HG03108 (cell line): Measurements from ENCODE around the gene ABR.
"Not testable (repeated sequence)": the region's sequence is repeated elsewhere in the genome, so short reads cannot be mapped to it uniquely, and the experiment has no call there.

Experiments used
- ATAC-seq: cut with Tn5 transposase; IDR thresholded peaks from one replicate; pipeline ENCODE4 v1.9.1; 2021; ENCODE audit warnings: moderate library complexity; ENCODE audit not compliant: unreplicated experiment

Gene ABR

DNA sequence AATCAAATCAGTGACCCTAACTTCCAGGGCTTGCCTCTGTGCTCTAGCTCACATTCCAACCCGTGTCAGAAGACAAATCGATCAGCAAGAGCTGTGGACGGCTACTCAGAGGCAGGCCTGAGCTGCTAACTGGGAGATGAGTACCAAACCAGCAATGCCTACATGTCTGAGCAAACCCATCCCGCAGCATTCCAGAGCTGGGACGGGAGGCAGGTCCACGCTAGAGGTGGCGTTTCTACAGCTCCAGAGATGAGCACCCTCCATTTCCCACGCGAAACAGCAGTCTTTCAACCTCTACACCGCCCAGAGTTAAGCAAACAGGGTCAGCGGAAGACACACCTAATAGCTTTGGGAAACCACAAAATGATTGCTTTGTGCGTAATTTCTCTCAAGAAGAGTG is 206.7 kb downstream of the ABR start:
- no peak for ATAC-seq

DNA sequence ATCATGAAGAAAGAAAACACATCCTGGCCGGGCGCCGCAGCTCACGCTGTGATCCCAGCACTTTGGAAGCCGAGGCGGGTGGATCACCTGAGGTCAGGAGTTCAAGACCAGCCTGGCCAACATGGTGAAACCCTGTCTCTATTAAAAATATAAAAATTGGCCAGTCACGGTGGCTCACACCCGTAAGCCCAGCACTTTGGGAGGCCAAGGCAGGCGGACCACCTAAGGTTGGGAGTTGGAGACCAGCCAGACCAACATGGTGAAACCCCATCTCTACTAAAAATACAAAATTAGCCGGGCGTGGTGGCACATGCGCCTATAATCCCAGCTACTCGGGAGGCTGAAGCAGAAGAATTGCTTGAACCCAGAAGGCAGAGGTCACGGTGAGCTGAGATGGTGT is 207.9 kb downstream of the ABR start:
- ATAC-seq = not testable (repeated sequence)

DNA sequence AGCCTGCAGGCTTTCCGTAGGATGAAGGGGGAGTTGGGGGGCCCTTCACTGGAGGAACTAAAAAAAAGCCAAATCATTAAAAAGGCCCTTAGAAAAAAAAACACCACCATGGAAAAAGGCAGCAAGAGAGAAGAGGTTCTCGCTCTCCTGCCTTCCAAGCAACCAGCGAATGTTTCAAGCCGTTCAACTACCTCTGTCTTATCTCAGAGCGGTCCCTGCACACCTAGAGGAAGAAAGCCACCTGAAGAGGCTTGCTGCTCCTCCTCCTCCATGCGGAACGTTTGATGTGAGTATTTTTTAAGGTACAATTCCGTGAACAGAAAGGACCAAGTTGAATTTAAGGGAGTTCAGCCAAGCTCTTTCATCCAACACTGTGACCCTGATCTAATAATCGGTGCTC is 209.4 kb downstream of the ABR start:
- no peak for ATAC-seq

- no peak for ATAC-seq
These were observed 209.9 kb downstream of the ABR start for GRCh38 chr17:969811-970355.

GRCh38 chr17:968812-969730 is 210.7 kb downstream of the ABR start:
- no peak for ATAC-seq

DNA sequence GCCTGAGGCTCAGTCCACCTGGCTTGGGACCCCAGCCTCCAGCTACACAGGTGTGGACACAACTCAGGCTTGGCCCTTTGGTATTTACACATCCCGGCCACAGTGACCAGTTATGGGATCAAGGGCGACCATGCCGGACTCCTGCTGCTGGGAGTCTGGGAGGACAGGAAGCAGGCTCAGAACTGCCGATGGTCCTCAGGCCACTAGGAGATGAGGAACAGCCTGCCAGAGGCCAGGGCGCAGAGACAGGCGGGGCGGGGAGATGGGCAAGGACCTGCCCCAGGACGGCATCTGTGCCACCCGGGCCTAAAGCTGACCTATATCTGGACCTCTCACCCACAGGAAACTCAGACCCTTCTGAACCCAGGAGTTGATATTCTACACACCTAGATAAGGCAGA is 212.7 kb downstream of the ABR start:
- no peak for ATAC-seq

DNA sequence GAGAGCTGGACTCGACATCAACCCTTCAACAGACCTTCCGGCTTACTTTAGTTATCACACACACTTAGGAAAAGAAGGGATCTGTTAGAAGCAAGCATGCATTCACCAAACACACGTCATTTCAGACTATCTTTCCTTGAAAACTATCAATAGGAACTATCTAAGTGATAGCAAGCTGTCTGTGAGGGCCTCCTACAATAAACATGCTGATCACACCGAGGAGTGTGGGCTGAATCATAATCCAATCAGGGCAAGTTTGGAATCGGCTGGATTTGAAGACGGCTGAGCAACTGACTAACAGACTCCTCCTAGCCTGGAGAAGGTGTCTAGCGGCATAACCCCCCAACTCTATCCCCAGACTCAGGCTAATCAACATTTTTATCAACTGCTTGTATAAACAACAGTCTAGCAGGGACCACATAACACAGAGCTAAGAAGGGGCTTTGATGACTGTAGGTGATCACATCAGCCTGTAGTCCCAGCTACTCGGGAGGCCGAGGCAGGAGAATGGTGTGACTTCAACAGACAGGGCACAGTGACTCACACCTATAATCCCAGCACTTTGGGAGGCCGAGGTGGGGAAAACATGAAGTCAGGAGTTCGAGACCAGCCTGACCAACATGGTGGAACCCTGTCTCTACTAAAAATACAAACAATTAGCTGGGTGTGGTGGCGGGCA is 214.3 kb downstream of the ABR start:
- ATAC-seq = no peak

DNA sequence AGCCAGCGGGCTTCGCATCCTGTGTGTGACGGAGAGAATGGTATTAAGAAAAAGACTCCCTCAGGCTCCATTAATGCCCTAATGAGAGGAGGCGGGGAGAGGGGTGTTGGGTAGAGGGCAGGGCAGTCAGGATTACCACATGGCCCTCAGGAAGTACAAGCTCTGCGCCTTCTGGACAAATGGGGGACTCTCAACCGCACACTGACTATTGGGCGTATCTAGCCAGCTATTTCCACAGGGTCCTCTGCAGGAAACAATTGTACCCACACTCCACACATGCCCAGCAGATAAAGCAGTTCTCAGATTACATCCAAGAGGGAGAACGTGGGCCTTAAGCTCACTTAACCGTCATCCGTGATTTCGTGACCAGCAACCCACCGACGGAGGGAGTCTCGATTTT is 214.9 kb downstream of the ABR start:
- no peak for ATAC-seq

- ATAC-seq = no peak
These were observed 217.1 kb downstream of the ABR start for GRCh38 chr17:962670-963069.

- no peak for ATAC-seq
These were observed 217.6 kb downstream of the ABR start for GRCh38 chr17:962166-962565.

- no peak for ATAC-seq
These were observed 220.9 kb downstream of the ABR start for GRCh38 chr17:958712-959451.

GRCh38 chr17:957856-958421 is 221.8 kb downstream of the ABR start:
- ATAC-seq = no peak

- no peak for ATAC-seq
These were observed 222.9 kb downstream of the ABR start for GRCh38 chr17:956905-957304.

- no peak for ATAC-seq
These were observed 225.2 kb downstream of the ABR start for GRCh38 chr17:954431-955164.

GRCh38 chr17:953767-954166 is 226.0 kb downstream of the ABR start:
- no peak for ATAC-seq
